GM10847 (cell line): ENCODE measurements around the gene AKT1.

Experiments used
- POLR2A ChIP-seq: IDR thresholded peaks from 2 replicates; pipeline ENCODE4 v1.6.1; 2011; ENCODE audit not compliant: insufficient read length; ENCODE audit errors: extremely low read depth

The AKT1 gene

DNA sequence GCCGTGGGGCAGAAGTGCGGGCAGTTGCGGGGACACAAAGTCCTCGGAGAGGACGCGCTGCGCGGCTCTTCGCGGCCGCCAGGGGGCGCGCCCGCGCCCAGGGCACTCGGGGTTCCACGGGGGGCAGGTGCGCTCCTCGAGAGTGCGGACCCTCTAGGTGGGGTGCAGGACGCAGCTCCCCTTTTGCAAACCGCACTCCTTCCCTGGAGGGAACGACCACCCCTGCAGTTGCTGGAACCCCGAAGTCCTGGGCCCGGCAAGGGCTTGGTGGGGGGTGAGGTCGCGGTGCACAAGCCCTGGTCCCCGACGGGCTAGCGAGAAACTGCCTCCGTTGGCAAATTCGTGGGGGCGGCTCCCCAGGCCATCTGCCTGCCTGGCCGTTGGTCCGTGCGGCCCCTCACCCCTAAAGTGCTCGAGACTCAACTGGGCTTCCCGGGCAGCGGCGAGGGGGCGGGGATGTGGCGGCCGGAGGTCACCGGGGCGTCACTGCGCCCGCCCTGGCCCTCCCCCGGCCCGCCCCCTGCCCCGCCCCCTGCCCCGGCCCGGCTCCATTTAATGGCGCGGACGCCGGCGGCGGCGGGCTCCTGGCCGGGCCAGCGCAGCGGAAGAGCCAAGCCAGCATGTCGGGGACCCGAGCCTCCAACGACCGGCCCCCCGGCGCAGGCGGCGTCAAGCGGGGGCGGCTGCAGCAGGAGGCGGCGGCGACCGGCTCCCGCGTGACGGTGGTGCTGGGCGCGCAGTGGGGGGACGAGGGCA is 71.7 kb downstream of the AKT1 start, which contains the start of gene ADSS1:
Gene ADSS1, plus strand, starts transcription at position 579 of the 756 bp plus-strand sequence. Its CDS starts 42 bp downstream, at position 621.
- TF ChIP-seq POLR2A, result no peak

DNA sequence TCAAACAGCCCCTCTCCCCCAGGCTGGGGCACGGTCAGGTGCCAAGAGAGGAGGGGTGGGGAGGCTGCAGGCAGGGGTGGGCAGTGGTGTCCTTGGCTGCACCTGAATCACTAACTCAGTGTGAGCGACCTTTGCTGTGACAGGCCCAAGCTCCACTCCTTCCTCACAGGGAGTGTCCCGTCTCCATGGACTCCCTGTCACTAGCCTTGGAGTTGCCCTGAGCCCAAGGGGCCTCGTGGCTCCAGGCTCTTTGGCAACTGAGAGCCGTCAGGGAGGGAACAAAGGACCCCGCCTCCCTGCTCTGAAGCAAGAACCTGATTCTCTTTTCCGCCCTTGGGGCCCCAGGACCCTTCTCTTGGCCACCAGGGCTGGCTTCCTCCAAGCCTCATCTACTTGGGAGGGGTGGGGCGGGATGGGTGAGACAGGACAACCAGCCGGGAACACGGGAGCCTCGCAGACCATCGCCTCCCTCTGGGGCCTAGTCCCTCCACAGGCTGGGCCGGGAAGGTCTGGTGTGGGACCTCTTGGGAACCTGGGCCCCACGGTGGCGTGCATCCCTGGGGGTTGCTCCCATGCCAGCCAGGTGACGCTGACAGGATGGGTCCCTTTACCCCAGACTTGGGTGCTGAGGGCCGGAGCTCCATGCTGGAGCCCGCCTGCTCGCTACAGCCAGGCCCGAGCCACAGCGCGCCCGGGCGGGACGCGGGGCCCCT is 72.5 kb downstream of the AKT1 start:
- no peak for TF ChIP-seq POLR2A

DNA sequence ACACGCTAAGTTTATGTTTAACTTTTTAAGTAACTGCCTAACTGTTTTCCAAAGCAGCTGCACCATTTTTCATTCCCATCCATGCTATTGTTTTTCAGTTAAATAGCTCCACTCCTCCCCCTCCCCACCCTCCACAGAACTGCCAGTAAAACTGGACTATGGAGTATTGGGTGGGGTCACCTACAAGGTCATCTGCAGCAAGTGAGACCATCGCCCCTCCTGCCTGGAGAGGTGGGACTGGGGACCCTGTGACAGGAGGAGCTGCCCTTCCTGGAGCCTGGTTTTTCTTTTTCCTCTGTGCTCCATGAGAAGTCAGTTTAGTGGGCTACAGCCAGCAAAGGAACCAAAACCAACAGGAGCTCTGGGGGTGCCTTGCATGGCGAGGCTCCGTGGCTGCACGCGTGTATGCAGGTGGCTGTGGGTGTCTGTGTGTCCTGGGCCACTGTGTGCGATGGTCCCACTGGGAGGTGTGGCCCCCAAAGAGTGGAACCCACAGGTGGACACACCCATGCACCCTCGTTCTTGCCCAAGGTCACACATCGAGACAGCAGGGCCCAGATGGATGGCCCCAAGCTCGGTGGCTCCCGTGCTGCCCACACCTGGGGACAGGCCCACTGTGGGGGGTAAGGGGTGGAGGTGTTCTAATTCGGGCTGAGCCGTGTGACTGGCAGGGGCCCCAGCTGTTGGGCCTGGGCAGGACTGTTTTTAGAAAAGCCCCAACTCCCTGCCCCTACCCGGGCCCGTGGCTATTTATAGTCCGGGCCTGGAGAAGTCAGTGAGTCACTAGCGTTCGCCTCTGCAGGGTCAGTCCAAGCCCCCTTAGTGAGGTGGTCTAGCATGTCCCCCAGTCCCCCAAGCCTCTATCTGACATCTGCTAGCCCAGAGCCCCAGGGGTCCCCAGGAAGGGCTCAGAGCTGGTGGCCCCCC is 73.8 kb downstream of the AKT1 start:
- no peak for TF ChIP-seq POLR2A
